HG03196 (cell line): ENCODE measurements around the gene DGKI.

Experiments used
- ATAC-seq: cut with Tn5 transposase; IDR thresholded peaks from one replicate; pipeline ENCODE4 v1.9.1; 2021; ENCODE audit not compliant: unreplicated experiment

DGKI gene

GRCh38 chr7:137692399-137692798 is 154.4 kb downstream of the DGKI start:
- no peak for ATAC-seq

DNA sequence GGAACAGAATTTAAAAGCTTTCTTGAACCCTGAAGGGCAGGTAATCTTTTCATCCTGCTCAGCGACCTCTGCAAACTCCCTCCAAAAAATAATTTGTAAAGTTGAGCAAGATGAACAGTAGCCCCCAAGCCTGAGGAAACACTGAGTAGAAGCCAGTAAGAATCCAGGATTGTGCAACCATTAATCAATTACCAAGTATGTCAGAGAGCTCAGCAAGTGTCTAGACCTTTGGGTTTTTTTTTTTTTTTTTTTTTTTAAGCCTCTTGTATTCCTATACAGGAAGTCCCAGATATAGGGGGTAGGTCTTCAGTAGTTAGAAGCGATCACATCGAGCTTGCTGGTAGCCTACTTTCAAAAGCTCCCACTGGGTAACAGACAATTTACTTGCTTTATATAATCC is 155.2 kb downstream of the DGKI start:
- no peak for ATAC-seq

DNA sequence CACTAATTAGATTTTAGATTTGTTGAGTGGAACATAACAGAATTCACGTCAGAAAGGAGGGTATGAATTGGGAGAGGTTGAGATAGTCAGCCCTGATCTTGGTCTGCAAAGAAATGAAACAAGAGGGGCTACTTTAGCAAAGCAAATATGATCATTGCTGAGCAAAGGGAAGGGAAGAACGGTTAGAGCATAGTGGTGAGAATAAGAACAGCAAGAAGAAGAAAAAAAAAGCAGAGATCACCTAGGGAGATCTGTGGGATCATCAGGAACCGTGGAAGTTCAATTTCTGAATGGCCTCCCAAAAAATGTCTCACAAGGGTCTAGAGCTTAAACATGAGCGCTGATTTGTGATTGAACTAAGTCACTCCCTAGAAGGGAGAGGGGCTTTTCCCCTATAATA is 156.1 kb downstream of the DGKI start:
- no peak for ATAC-seq

- ATAC-seq, result no peak
Measured at GRCh38 chr7:137689761-137690160, 157.0 kb downstream of the DGKI start.

GRCh38 chr7:137687556-137688265 is 159.1 kb downstream of the DGKI start:
- ATAC-seq, result no peak

DNA sequence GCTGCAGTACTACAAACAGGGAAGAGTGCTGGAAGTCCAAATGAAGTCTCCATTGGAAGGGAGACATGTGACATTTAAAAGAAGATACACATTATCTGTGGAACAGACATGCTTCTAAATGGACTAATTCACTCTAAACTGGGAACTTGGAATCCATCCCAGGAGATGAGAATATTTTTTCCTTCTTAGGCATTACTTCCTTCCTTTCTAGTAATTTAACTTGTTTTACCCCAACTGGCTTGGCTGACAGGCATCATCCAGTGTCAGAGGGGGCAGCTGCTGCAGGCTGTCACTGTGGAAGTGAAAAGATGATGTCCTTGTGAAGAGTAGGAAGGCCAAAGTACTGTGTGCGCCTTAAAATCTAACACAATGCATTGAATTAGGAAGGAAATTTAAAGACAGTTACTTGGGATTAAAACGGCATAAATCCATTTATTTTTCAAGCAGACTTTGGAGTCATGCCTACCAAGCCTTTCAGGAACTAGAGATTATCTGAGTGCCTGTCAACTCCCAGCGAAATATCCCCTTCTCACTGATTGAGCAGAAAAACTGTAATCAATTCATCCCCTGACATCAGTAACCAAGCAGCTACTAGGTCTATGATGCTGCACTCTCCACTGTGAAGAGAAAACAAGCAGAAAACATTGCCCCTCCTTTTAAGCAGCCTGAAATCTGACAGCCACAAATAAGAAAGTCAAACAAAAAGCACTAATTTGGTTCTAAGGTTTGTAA is 161.2 kb downstream of the DGKI start:
- no peak for ATAC-seq

DNA sequence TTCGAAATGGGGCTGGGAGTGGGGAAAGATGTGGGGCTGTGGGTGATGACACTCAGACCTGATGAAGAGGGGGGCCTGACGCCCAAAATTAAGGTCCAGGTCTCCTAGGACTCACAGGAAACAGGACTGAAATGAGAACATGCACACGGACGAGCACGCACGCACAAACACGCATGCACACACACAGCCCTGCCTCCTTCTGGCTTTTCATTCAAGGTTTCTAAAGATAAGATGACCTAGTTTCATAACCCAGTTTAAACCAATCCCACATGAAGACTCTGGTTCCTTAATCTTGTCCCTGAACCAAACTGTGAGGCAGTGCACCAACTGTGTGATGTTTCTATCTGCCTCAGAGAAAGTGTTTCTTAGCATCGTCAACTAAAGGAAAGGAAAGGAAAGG is 162.0 kb downstream of the DGKI start:
- ATAC-seq, result no peak

GRCh38 chr7:137684316-137684715 is 162.5 kb downstream of the DGKI start:
- ATAC-seq, result no peak

DNA sequence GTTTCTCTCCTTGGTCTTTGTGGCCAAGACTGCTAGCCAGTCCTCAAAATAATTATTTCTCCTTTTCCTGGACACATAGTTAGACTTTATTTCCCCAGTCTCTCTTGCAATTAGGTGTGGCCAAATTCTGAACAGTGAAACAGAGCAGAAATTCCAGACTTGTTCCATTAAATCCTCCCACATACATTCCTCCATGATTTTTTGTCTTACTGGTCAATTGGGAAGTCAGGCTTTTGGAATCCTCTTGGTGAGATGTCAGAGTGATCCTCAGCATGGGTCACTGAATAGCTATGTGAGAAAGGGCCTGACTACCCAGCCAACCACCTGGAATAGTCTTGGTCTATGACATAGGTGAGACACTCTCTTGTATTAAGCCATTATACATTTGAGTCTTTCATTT is 164.2 kb downstream of the DGKI start:
- no peak for ATAC-seq

DNA sequence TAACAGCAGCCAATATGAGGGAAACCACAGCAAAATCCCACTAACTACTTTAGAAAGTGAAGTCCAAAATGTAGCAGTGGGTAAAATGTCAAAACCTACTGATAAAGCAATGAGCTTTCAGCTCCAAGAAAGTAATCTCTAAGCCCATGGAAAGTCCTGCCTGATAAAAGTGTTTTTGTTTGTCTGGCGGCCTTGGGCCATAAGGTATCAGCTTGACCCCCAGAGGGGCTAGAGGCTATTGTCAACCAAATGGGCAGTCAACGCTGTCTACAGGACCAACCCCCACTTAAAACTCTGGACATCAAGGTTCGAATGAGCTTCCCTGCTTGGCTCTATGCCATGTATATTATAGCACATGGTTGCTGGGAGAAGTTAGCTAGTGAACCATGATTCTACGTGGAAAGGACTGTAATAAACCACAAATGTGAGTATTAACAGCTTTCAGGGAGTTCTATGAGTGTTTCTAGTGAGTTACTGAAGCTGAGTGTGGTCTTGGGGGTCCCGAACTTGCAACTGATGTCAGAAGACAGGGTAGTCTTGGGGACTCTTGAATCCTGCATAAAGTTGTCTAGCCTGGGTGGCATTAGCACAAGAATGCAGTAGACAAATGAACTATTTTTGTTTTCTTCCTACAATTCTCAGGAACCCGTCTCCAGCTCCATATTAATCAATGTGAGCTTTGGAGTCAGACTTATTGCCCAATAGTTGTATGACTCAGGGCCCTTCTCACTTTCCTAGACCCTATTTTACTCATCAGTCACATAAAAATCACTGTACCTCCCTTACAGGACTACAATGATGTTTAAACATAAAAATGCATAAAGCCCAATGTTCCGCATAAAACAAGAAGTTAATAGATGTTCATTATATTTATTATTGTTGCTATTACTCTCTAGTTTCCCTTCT is 164.9 kb downstream of the DGKI start:
- ATAC-seq, result no peak

- ATAC-seq, result no peak
Measured at GRCh38 chr7:137674551-137675409, 172.0 kb downstream of the DGKI start.

GRCh38 chr7:137674048-137674447 is 172.7 kb downstream of the DGKI start:
- ATAC-seq, result no peak

DNA sequence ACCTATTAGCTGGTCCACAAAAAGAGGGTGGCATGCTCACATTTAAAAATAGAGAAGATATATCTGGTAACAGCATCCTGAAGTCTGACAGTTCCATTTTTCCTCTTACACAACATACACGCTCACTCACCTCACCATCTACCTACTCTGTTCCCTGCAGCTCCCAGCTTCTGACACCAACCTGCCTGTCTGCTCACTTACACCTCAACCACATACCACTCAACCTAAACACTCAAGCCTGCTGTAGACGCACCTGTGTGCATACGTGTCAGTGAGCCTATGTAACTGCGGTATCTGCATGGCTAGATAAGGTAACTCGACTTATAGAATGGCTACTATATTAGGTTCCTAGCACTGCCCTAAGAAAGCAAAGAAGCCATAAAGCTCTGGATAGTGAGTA is 174.9 kb downstream of the DGKI start:
- ATAC-seq, result no peak

DNA sequence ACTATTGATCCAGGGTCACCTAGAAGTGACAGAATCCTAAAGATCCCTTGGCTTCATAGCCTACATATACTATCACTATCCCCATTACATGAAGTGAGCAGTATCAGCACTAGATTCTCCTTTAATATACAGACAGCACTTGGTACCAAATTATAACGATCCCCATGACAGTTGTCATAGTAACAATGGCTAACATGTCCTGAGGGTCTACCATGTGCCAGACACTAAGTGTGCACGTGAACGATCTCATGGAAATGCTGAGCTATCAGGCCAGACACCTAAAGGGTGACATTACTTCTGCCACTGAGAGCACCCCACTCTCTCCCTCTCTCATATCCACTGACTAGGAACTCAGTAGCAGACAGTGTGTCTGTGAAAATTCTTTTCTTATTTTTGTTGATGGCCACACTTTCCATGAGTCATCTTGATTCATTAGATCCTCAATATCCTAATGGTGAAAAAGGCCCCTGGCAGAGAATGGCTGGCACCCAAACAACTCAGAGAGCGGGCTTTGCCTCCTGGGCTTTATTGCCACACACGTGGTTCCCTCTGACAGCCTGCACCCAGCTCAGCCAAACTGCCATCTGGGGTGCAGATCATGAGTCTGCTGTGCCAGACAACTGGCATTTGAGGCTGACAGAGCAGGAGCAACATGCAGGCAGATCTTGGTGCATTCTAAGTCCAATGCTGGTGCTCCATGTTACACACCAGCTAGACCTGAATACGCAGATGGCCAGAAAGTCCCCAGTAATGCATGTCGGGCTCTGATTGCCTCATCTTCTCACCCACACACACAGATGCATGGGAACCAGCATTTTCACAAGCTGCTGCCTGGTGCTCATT is 176.3 kb downstream of the DGKI start:
- ATAC-seq, result no peak

DNA sequence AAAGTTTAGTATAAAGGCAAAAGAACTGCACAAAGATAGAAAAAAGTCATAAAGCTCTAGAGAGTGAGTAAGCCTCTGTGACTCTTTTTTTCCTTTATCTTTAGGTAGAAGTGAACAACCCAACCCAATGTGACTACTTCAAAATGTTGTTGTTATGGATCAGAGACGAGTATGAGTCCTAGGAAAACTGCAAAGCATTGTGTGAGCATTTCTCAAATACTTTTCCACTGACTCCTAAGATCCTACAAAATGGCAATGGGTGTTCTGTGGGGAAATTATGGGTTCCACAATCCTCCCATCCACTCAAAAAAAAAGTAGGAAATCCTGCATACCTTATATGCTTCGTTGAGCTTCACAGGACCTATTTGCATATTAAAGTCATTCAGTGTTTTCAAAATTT is 177.1 kb downstream of the DGKI start:
- ATAC-seq, result no peak

- ATAC-seq, result no peak
Measured at GRCh38 chr7:137668404-137668803, 178.4 kb downstream of the DGKI start.

- ATAC-seq, result no peak
Measured at GRCh38 chr7:137667633-137668387, 179.0 kb downstream of the DGKI start.

GRCh38 chr7:137664846-137665245 is 181.9 kb downstream of the DGKI start:
- ATAC-seq, result no peak

DNA sequence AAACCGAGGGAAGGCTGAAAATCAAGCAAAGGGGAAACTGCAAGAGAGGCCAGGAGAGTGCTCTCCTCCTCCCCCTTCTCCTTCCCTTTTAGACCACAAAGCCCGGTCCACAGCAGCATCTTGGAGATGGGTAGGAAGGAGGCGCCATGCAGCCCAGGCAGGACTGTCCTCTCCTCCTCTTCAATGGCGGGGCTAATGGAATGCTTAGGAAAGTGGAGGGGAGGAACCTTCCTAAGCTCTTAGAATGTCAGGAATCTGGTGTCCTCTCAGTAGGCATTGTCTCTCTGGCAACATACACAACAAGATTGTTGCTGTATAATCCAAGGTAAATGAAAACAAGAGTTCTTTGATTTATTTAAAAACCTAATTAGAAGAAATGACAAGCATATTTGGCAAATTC is 185.1 kb downstream of the DGKI start:
- ATAC-seq, result no peak
